Measurements from ENCODE around the gene APBA1. TPM values are rescaled to one million over a fixed set of nuclear protein-coding genes. Genes with fewer than 3 reads are reported as not detected.

APBA1 gene
- total RNA-seq, 1 donor = 11.2 TPM

DNA sequence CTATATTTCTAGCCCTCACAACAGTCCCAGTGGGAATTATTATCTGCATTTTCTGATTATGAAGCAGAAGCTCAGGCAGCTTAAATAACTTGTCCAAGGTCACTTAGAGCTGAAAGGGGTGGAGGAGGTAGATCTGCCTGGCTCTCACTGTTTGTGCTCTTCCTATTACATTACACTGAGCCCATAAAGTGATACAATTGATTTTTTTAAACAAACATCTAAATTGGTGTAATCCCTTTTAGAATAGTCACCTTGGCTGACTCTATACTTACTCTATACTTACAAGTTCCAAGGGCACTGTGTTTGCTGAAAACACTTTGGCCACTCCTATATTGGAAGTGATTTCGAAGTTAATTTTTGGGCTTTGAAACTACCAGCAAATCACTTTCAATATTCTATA is 144.7 kb downstream of the APBA1 start:
- TF ChIP-seq, protein P1, sequence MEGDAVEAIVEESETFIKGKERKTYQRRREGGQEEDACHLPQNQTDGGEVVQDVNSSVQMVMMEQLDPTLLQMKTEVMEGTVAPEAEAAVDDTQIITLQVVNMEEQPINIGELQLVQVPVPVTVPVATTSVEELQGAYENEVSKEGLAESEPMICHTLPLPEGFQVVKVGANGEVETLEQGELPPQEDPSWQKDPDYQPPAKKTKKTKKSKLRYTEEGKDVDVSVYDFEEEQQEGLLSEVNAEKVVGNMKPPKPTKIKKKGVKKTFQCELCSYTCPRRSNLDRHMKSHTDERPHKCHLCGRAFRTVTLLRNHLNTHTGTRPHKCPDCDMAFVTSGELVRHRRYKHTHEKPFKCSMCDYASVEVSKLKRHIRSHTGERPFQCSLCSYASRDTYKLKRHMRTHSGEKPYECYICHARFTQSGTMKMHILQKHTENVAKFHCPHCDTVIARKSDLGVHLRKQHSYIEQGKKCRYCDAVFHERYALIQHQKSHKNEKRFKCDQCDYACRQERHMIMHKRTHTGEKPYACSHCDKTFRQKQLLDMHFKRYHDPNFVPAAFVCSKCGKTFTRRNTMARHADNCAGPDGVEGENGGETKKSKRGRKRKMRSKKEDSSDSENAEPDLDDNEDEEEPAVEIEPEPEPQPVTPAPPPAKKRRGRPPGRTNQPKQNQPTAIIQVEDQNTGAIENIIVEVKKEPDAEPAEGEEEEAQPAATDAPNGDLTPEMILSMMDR (IDR thresholded peaks at IDR 0.05; ENCODE audit: insufficient read depth, low read depth, low read length) = no peak
- DNase-seq (ENCODE audit: low read depth) = no peak
- H3K4me3 ChIP-seq (ENCODE audit: low read depth, low read length) = no peak overlapping the region

GRCh38 chr9:69526699-69527098 is 145.5 kb downstream of the APBA1 start:
- DNase-seq (ENCODE audit: low read depth) = no peak
- TF ChIP-seq, protein P1 (IDR thresholded peaks at IDR 0.05; ENCODE audit: insufficient read depth, low read depth, low read length) = no peak
- H3K4me3 ChIP-seq (ENCODE audit: low read depth, low read length) = no peak overlapping the region

- TF ChIP-seq, protein P1 (IDR thresholded peaks at IDR 0.05; ENCODE audit: insufficient read depth, low read depth, low read length) = no peak
- no peak overlapping the region for H3K4me3 ChIP-seq (ENCODE audit: low read depth, low read length)
- no peak for DNase-seq (ENCODE audit: low read depth)
These were observed 152.5 kb downstream of the APBA1 start for GRCh38 chr9:69519470-69520240.

GRCh38 chr9:69516353-69517322 is 155.5 kb downstream of the APBA1 start:
- TF ChIP-seq, protein P1 (IDR thresholded peaks at IDR 0.05; ENCODE audit: insufficient read depth, low read depth, low read length) = no peak
- no peak for DNase-seq (ENCODE audit: low read depth)
- no peak overlapping the region for H3K4me3 ChIP-seq (ENCODE audit: low read depth, low read length)

GRCh38 chr9:69515810-69516209 is 156.4 kb downstream of the APBA1 start:
- no peak overlapping the region for H3K4me3 ChIP-seq (ENCODE audit: low read depth, low read length)
- DNase-seq (ENCODE audit: low read depth) = no peak
- TF ChIP-seq, protein P1 (IDR thresholded peaks at IDR 0.05; ENCODE audit: insufficient read depth, low read depth, low read length) = no peak

DNA sequence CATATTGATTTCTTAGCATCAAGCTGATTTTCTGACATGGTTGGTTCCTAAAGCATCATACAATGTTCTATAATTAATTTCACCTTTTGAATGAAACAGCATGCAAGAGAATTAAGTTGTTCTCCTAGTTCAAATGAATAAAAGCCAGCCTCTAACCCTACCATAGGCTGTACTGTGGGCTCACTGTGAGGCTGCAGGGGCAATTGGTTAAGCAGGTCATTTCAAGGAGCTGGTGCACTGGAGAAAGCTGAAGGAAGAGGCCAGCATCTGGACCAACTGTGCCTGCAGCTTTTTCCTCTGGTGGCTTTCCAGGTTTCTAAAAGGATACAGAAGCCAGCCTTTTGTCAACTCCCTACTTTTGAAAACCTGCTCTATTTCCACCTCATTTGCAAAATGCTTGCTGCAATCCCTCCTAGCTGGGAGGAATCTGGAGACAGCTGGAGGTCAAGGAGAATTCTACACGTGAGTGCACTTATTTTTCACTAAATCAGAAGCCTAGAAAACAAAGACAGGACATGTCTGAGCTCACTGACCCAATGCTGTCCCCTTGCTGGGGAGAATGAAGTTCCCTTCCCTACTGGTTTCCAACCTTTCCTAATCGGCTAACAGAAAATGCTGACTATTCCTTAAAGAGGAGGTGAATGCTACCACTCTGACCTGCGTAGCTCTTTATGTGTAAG is 158.9 kb downstream of the APBA1 start:
- TF ChIP-seq, protein P1 (IDR thresholded peaks at IDR 0.05; ENCODE audit: insufficient read depth, low read depth, low read length) = no peak
- no peak for DNase-seq (ENCODE audit: low read depth)
- H3K4me3 ChIP-seq (ENCODE audit: low read depth, low read length) = no peak overlapping the region
